DND-41 (cell line): ENCODE measurements around the gene NF1.

ENCODE experiments used
- ATAC-seq: fragments of 200-7000 bp; cut with Tn5 transposase; 3 replicates; pipeline ENCODE4 v1.9.1; 2021; ENCODE audit warnings: low read depth; ENCODE audit not compliant: insufficient read depth
- DNase-seq: peaks from one replicate; pipeline ENCODE4 v3.0.0-alpha.2; 2020
- H2AFZ ChIP-seq: 2 replicates; pipeline ENCODE4 v1.6.0; 2012; ENCODE audit warnings: low read depth, low read length
- H3K27ac ChIP-seq: 2 replicates; pipeline ENCODE4 v1.5.1; 2012; ENCODE audit warnings: low read length, inconsistent platforms
- H3K27me3 ChIP-seq: fragments of 200-600 bp; sonication (generic); 2 replicates; pipeline ENCODE4 v1.6.0; 2012; ENCODE audit warnings: low read length, mild to moderate bottlenecking, inconsistent platforms; ENCODE audit not compliant: insufficient read depth, poor library complexity
- H3K36me3 ChIP-seq: 2 replicates; pipeline ENCODE4 v1.5.1; 2012; ENCODE audit warnings: low read length, inconsistent platforms; ENCODE audit not compliant: insufficient read depth
- H3K4me1 ChIP-seq: 2 replicates; pipeline ENCODE4 v1.5.1; 2012; ENCODE audit warnings: mild to moderate bottlenecking, low read length; ENCODE audit not compliant: insufficient read depth
- H3K4me2 ChIP-seq: 2 replicates; pipeline ENCODE4 v1.6.0; 2012; ENCODE audit warnings: mild to moderate bottlenecking, moderate library complexity, low read length, inconsistent platforms; ENCODE audit not compliant: insufficient read depth
- H3K4me3 ChIP-seq, 2 experiments: fragments of 200-600 bp in 1 of 2; shearing (Covaris generic) in 1 of 2; 2 replicates each; pipeline ENCODE4 v1.5.1; 2012 to 2016; ENCODE audit warnings: inconsistent platforms in 2 of 2, low read length in 2 of 2, mild to moderate bottlenecking in 2 of 2, low read depth in 1 of 2, moderate library complexity in 1 of 2
- H3K79me2 ChIP-seq: 2 replicates; pipeline ENCODE4 v1.6.0; 2012; ENCODE audit warnings: low read length, inconsistent platforms; ENCODE audit not compliant: insufficient read depth
- H3K9ac ChIP-seq: 2 replicates; pipeline ENCODE4 v1.6.0; 2012; ENCODE audit warnings: low read depth, mild to moderate bottlenecking, inconsistent platforms, low read length, moderate library complexity
- H3K9me3 ChIP-seq: 2 replicates; pipeline ENCODE4 v1.5.1; 2012; ENCODE audit warnings: low read length, moderate library complexity, mild to moderate bottlenecking, inconsistent platforms; ENCODE audit not compliant: insufficient read depth, severe bottlenecking
- H4K20me1 ChIP-seq: 2 replicates; pipeline ENCODE4 v1.6.0; 2012; ENCODE audit warnings: low read length; ENCODE audit not compliant: insufficient read depth
- EZH2 ChIP-seq: IDR thresholded peaks from 3 replicates; pipeline ENCODE4 v1.6.1; 2012; ENCODE audit warnings: borderline replicate concordance, low read depth, mild to moderate bottlenecking, moderate library complexity, low read length, inconsistent platforms; ENCODE audit not compliant: severe bottlenecking
- TF ChIP-seq, protein P1 (sequence below): IDR thresholded peaks from 2 replicates; pipeline ENCODE4 v1.5.1; 2012; ENCODE audit warnings: borderline replicate concordance, low read length, moderate library complexity, mild to moderate bottlenecking; ENCODE audit not compliant: poor library complexity, severe bottlenecking; ENCODE audit errors: extremely low read depth

The NF1 gene

DNA sequence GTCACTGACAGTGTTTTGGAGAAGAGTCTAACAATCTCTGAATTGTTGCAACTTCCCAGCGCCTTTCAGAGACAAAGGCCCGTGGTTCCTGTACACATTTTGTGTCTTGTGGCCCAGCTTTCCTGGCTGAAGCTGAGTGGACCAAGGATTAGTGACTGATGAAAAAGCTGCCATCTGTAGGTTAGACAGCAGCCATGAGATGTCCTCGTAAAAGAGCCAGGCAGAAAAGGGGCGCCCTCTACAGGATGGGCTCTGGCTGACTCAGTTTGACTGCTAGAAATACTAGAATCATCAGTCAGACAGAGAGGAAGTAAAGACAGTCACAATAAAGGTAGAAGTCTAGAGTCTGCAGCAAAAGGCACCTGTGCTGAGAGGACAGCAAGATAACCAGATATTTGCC, 26.5 kb upstream of the NF1 start:
- no peaks in the 10 kb centered on the region for H4K20me1 ChIP-seq
- peak; percentile 58 for DNase-seq
- no peak overlapping the region for H3K4me3 ChIP-seq
- TF ChIP-seq, protein P1, sequence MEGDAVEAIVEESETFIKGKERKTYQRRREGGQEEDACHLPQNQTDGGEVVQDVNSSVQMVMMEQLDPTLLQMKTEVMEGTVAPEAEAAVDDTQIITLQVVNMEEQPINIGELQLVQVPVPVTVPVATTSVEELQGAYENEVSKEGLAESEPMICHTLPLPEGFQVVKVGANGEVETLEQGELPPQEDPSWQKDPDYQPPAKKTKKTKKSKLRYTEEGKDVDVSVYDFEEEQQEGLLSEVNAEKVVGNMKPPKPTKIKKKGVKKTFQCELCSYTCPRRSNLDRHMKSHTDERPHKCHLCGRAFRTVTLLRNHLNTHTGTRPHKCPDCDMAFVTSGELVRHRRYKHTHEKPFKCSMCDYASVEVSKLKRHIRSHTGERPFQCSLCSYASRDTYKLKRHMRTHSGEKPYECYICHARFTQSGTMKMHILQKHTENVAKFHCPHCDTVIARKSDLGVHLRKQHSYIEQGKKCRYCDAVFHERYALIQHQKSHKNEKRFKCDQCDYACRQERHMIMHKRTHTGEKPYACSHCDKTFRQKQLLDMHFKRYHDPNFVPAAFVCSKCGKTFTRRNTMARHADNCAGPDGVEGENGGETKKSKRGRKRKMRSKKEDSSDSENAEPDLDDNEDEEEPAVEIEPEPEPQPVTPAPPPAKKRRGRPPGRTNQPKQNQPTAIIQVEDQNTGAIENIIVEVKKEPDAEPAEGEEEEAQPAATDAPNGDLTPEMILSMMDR = peak; percentile 71
- TF ChIP-seq EZH2 = no peak
- no peak overlapping the region for H3K4me2 ChIP-seq
- peak; percentile 64; the same call in 2 of the 3 replicates for ATAC-seq
- H3K27ac ChIP-seq = no peak overlapping the region
- no peaks in the 10 kb centered on the region for H3K79me2 ChIP-seq
- H3K9ac ChIP-seq = no peak overlapping the region
- H3K27me3 ChIP-seq = no peaks in the 10 kb centered on the region
- no peak overlapping the region for H2AFZ ChIP-seq
- no peaks in the 10 kb centered on the region for H3K9me3 ChIP-seq
- no peaks in the 10 kb centered on the region for H3K4me1 ChIP-seq
- no peaks in the 10 kb centered on the region for H3K36me3 ChIP-seq

DNA sequence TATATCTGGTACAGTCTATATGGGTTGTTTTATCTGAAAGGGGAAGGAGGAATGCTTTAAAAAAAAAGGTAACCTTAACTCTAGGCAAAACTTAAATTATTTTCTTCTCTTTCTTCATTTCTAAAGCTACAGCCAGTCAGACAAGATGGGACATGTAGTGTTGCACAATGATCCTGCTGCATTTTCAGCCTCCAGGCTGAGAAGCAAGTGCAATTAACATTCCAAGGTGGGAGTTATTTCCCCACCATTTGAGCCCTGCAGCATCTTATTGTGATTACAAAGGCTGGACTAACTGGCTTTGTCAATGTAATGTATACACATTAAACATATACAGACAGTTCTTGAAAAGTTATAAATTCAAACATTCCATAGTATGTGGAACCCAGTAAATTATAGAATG, 22.6 kb upstream of the NF1 start:
- Histone ChIP-seq H2AFZ (no peak overlapping the region), H3K4me1 (no peaks in the 10 kb centered on the region), H3K79me2 (no peaks in the 10 kb centered on the region), H3K4me2 (no peak overlapping the region), H3K9ac (no peak overlapping the region), H3K27ac (no peak overlapping the region), H4K20me1 (no peaks in the 10 kb centered on the region), H3K36me3 (no peaks in the 10 kb centered on the region), H3K4me3 (no peak overlapping the region), H3K27me3 (no peaks in the 10 kb centered on the region), H3K9me3 (no peaks in the 10 kb centered on the region)
- DNase-seq = no peak
- TF ChIP-seq, protein P1 = no peak
- no peak for TF ChIP-seq EZH2
- no peak for ATAC-seq

DNA sequence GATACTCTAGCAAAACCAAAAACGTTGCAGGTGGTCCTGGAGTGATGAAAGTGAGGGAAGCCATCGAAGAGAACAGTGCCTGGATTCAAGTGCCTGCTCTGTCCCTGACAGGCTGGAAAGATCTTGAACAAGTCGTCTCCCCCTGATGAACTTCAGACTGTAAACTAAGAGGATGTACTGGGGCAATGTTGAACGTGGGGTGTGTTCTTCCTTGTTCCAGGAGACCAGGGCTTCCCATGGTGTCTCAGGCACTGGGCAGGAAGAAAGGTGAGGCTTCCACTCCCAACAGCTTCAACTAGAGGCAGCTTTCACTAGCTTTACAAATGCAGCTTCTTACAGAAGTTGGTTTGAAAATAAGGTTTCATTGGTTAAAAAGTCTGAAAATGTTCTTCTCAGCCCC, 21.4 kb upstream of the NF1 start:
- Histone ChIP-seq H4K20me1 (no peaks in the 10 kb centered on the region), H3K9me3 (no peaks in the 10 kb centered on the region), H3K4me2 (no peak overlapping the region), H3K27me3 (no peaks in the 10 kb centered on the region), H3K36me3 (no peaks in the 10 kb centered on the region), H3K27ac (no peak overlapping the region), H3K4me1 (no peaks in the 10 kb centered on the region), H3K9ac (no peak overlapping the region), H3K4me3 (no peak overlapping the region), H3K79me2 (no peaks in the 10 kb centered on the region), H2AFZ (no peak overlapping the region)
- TF ChIP-seq EZH2 = no peak
- TF ChIP-seq, protein P1 = no peak
- ATAC-seq = no peak
- DNase-seq = no peak

DNA sequence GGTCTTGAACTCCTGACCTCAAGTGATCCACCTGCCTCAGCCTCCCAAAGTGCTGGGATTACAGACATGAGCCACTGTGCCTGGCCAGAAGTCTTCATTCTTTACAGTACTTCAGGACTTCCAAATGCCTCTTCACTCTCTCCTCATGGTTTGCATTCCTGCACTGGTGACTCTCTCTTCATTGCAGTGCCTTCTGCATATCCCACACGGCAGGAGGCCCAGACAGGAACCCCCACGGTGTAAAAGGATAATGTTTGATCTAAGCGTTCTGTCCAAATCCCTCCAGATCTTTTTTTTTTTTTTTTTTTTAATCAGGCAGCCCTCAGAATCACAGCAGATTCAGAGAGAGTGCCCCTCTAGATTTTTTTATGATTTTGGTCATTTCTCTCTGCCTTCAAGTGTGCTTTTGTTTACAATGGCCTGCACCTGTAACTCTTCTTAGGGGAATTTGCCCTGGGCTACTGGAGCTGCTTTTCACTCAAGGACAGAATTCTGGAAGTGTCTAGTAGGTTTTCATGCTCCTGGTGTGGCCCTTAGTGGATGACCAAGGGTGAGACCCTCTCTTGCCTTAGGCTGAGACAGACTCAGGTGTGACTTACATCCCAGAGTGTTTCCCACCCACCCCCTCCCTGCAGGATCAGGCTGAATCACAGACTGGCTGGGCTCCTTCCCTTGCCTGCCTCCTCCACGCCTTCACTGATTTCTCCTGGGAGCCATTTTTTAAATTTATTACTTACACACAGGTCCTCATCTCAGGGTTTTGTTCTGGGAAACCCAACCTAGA, 19.8 kb upstream of the NF1 start:
- TF ChIP-seq, protein P1 = no peak
- TF ChIP-seq EZH2 = no peak
- Histone ChIP-seq H3K27ac (no peak overlapping the region), H3K27me3 (no peaks in the 10 kb centered on the region), H4K20me1 (no peaks in the 10 kb centered on the region), H2AFZ (no peak overlapping the region), H3K9me3 (no peaks in the 10 kb centered on the region), H3K79me2 (no peaks in the 10 kb centered on the region), H3K36me3 (no peaks in the 10 kb centered on the region), H3K4me3 (no peak overlapping the region), H3K4me1 (no peaks in the 10 kb centered on the region), H3K9ac (no peak overlapping the region), H3K4me2 (no peak overlapping the region)
- no peak for ATAC-seq
- DNase-seq = no peak
